HG02884 (cell line): ENCODE data around the gene ASCL4.
A peak's percentile ranks its signal among the peaks of the same experiment; 100 is the strongest.
"Not testable (repeated sequence)": the region's sequence is repeated elsewhere in the genome, so short reads cannot be mapped to it uniquely, and the experiment has no call there.

Experiments
- ATAC-seq: cut with Tn5 transposase; IDR thresholded peaks from one replicate; pipeline ENCODE4 v1.9.1; 2021; ENCODE audit warnings: mild to moderate bottlenecking, moderate library complexity; ENCODE audit not compliant: unreplicated experiment

The ASCL4 gene

GRCh38 chr12:107774349-107775029 is at the start of gene ASCL4:
TSS of gene ASCL4 (plus strand) at chr12:107774704. CDS start at chr12:107775219, 515 bp downstream.
- no peak for ATAC-seq

GRCh38 chr12:107727327-107727726 is 47.2 kb upstream of the ASCL4 start:
- not testable (repeated sequence) for ATAC-seq

GRCh38 chr12:107727742-107728141 is 46.8 kb upstream of the ASCL4 start:
- ATAC-seq = not testable (repeated sequence)

GRCh38 chr12:107730618-107731341 is 43.7 kb upstream of the ASCL4 start:
- no peak for ATAC-seq

- no peak for ATAC-seq
Observed at GRCh38 chr12:107731366-107731765, 43.1 kb upstream of the ASCL4 start.

GRCh38 chr12:107732365-107732764 is 42.1 kb upstream of the ASCL4 start:
- ATAC-seq = no peak

GRCh38 chr12:107734139-107734538 is 40.4 kb upstream of the ASCL4 start:
- no peak for ATAC-seq

GRCh38 chr12:107735763-107736162 is 38.7 kb upstream of the ASCL4 start:
- ATAC-seq = no peak

- peak; percentile 92 for ATAC-seq
Observed at GRCh38 chr12:107736914-107737313, 37.6 kb upstream of the ASCL4 start.

GRCh38 chr12:107748472-107748871 is 26.0 kb upstream of the ASCL4 start:
- ATAC-seq = no peak

- ATAC-seq = no peak
Observed at GRCh38 chr12:107749083-107749482, 25.4 kb upstream of the ASCL4 start.

GRCh38 chr12:107759410-107759809 is 15.1 kb upstream of the ASCL4 start:
- no peak for ATAC-seq

GRCh38 chr12:107760207-107760808 is 14.2 kb upstream of the ASCL4 start:
- ATAC-seq = peak; percentile 10

GRCh38 chr12:107760809-107761501 is 13.5 kb upstream of the ASCL4 start, which contains the start of gene PRDM4:
TSS of gene PRDM4 (minus strand) at chr12:107761137. CDS start at chr12:107760515, 622 bp downstream.
- ATAC-seq = peak; percentile 95

- ATAC-seq = no peak
Observed at GRCh38 chr12:107761502-107761904, 13.0 kb upstream of the ASCL4 start.

- ATAC-seq = no peak
Observed at GRCh38 chr12:107762874-107763273, 11.6 kb upstream of the ASCL4 start.

- no peak for ATAC-seq
Observed at GRCh38 chr12:107764626-107765025, 9.9 kb upstream of the ASCL4 start.

GRCh38 chr12:107765316-107765715 is 9.2 kb upstream of the ASCL4 start:
- ATAC-seq = no peak

GRCh38 chr12:107767466-107767865 is 7.0 kb upstream of the ASCL4 start:
- no peak for ATAC-seq

GRCh38 chr12:107775093-107775721 is 703 bp downstream of the ASCL4 start:
- no peak for ATAC-seq

- ATAC-seq = no peak
Observed at GRCh38 chr12:107776171-107776570, 1.7 kb downstream of the ASCL4 start.
